Esophagus muscularis mucosa (tissue), 4 donors: Measurements from ENCODE around the gene GNLY. TPM values are rescaled to one million over a fixed set of nuclear protein-coding genes. Genes with fewer than 3 reads are reported as not detected.

Experiments
- DNase-seq: peaks from one replicate; pipeline ENCODE4 v3.0.0-alpha.2; 2017; ENCODE audit errors: extremely low spot score
- H3K27ac ChIP-seq, 4 donors: fragments of 200-600 bp; sonication (generic); replicated peaks in 1 of 4; 1 replicate in 3 of 4; 2 replicates in 1 of 4; pipeline ENCODE4 v1.5.1; 2016 to 2019; ENCODE audit warnings: mild to moderate bottlenecking in 1 of 4
- H3K27me3 ChIP-seq, 4 donors: fragments of 200-600 bp; sonication (generic); one replicate each; pipeline versions ENCODE4 v1.5.1 to v1.6.0; 2016 to 2019
- H3K36me3 ChIP-seq, 4 donors: fragments of 200-600 bp; sonication (generic); one replicate each; pipeline ENCODE4 v1.5.1; 2016 to 2019
- H3K4me1 ChIP-seq, 4 donors: fragments of 200-600 bp; sonication (generic); one replicate each; pipeline ENCODE4 v1.5.1; 2016 to 2019
- H3K4me3 ChIP-seq, 4 donors: fragments of 200-600 bp; sonication (generic); 1 replicate in 2 of 4; 2 replicates in 2 of 4; pipeline ENCODE4 v1.5.1; 2016 to 2019; ENCODE audit warnings: mild to moderate bottlenecking in 4 of 4, moderate library complexity in 1 of 4
- H3K9me3 ChIP-seq, 4 donors: fragments of 200-600 bp; sonication (generic); 1 replicate in 3 of 4; 2 replicates in 1 of 4; pipeline ENCODE4 v1.5.1; 2016 to 2019
- EP300 ChIP-seq: sonication (generic); formaldehyde crosslinking; IDR thresholded peaks from one replicate; pipeline ENCODE4 v1.6.1; 2017; ENCODE audit warnings: antibody characterized with exemption
- POLR2A ChIP-seq: fragments of 450-650 bp; IDR thresholded peaks from one replicate; pipeline ENCODE4 v1.6.1; 2017; ENCODE audit warnings: antibody characterized with exemption, moderate library complexity, mild to moderate bottlenecking, low read depth
- POLR2AphosphoS5 ChIP-seq, 2 donors: sonication (generic); formaldehyde crosslinking; IDR thresholded peaks; one replicate each; pipeline ENCODE4 v1.6.1; 2017; ENCODE audit warnings: antibody characterized with exemption in 2 of 2
- WGBS: methylation state at CpG from one replicate; pipeline ENCODE4 v1.1.5; 2018; 5-methylcytosine and 5-hydroxymethylcytosine counted together
- intact Hi-C: fragments of 100-400 bp; cut with DNase I; formaldehyde crosslinking; loops from one replicate; pipeline ENCODE4 v1.15.1; 2023
- total RNA-seq, 4 donors: library from RNA; depleted of rRNA; stranded (reverse); fragments of >200 nt; gene quantifications; one replicate each; pipeline versions ENCODE4 v1.1.0 to v1.2.1, GENCODE V29; 2016
- TF ChIP-seq, protein P1 (sequence below), 3 experiments: fragments of 200-600 bp in 2 of 3; fragments of 450-650 bp in 1 of 3; sonication (generic) in 2 of 3; IDR thresholded peaks; one replicate each; pipeline ENCODE4 v1.5.1; 2017 to 2019; ENCODE audit warnings: antibody characterized with exemption in 3 of 3, mild to moderate bottlenecking in 2 of 3, moderate library complexity in 1 of 3

GNLY gene
- total RNA-seq, 4 donors from 2014 or later, result 0.84 to 3.5 (median 2.0) TPM

DNA sequence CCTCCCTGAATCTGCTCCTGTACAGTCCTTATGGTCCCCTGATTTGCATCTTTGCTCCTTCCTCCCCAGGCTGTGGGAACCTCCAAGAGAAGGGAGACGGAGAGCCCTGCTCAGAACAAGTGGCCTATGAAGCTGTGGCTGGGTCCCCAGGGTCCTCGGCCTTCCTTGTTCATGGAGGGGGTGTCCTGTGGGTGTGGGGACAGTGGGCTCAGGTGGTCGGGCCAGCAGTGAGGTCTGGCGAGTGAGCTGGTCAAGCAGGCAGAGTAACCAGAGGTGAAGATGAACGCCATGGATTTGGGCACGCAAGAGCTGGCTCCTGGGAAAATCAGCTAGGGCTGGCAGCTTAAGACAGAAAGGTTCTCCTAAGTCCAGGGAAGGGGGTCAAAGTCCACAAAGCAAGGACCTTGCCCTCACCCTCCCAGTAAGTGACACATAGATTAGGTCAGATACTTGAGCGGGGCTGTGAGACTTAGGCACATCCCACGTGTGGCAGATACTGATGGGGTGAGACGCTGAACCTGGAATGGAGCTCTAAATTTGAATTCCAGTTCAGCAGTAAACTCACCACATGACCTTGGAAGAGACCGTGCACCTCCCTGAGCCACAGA, 24.8 kb downstream of the GNLY start:
- H3K27ac ChIP-seq, result no peak overlapping the region
- TF ChIP-seq POLR2AphosphoS5 (IDR thresholded peaks at IDR 0.05) (no peak), POLR2A (no peak), EP300 (no peak)
- TF ChIP-seq, protein P1, sequence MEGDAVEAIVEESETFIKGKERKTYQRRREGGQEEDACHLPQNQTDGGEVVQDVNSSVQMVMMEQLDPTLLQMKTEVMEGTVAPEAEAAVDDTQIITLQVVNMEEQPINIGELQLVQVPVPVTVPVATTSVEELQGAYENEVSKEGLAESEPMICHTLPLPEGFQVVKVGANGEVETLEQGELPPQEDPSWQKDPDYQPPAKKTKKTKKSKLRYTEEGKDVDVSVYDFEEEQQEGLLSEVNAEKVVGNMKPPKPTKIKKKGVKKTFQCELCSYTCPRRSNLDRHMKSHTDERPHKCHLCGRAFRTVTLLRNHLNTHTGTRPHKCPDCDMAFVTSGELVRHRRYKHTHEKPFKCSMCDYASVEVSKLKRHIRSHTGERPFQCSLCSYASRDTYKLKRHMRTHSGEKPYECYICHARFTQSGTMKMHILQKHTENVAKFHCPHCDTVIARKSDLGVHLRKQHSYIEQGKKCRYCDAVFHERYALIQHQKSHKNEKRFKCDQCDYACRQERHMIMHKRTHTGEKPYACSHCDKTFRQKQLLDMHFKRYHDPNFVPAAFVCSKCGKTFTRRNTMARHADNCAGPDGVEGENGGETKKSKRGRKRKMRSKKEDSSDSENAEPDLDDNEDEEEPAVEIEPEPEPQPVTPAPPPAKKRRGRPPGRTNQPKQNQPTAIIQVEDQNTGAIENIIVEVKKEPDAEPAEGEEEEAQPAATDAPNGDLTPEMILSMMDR (IDR thresholded peaks at IDR 0.05), result no peak
- no peaks in the 10 kb centered on the region for H3K9me3 ChIP-seq
- intact Hi-C loops, result no loop called here
- DNase-seq, result no peak
- 96% methylated on average over 9 of the region's 10 CpGs for WGBS
- H3K36me3 ChIP-seq, result no peaks in the 10 kb centered on the region
- H3K4me1 ChIP-seq, result peaks cover 0 to 15% (median 5%) of the 10 kb centered on the region in 4 donors
- H3K4me3 ChIP-seq, result no peak overlapping the region
- H3K27me3 ChIP-seq, result no peaks in the 10 kb centered on the region

DNA sequence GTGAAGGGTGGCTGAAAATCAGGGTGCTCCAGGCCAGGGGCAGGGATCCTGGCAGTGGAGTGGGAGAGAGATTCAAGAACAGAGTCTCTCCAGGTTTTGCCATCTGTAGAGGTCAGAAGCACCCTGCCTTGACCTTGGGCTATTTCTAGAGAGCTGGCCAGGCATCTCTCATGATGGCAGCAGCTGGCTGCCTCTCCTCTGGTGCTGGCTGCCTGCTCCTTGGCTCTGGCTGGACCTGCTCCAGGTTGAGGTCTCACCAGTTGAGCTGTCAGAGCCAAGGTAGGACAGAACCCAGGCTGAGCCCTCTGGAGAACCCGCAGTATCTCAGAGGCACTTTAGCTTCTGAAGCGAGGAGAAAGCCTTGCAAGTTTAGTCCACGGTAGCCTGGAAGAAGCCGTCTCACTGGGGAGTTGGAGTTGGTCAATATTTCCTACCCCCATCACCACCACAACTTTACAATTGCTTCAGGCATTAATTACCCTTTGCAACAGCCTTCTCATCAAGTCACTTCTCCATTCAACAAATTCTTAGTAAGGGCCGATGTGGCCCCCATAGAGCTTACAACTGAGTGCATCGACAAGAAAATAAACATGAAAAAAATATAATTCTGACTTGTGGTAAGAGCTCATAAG, 25.6 kb downstream of the GNLY start:
- DNase-seq, result no peak
- Histone ChIP-seq H3K27ac (no peak overlapping the region), H3K4me1 (peaks cover 0 to 8% (median 3%) of the 10 kb centered on the region in 4 donors), H3K27me3 (no peaks in the 10 kb centered on the region), H3K9me3 (no peaks in the 10 kb centered on the region), H3K4me3 (no peak overlapping the region), H3K36me3 (no peaks in the 10 kb centered on the region)
- no peak for TF ChIP-seq EP300
- TF ChIP-seq, protein P1 (IDR thresholded peaks at IDR 0.05), result no peak
- no peak for TF ChIP-seq POLR2AphosphoS5 (IDR thresholded peaks at IDR 0.05)
- no peak for TF ChIP-seq POLR2A
- intact Hi-C loops, result loop anchor here (10.0 kb wide), 1 partner anchor 355 kb away; no protein-coding TSS in a partner anchor
- WGBS, result 86% methylated on average over 6 of the region's 6 CpGs

DNA sequence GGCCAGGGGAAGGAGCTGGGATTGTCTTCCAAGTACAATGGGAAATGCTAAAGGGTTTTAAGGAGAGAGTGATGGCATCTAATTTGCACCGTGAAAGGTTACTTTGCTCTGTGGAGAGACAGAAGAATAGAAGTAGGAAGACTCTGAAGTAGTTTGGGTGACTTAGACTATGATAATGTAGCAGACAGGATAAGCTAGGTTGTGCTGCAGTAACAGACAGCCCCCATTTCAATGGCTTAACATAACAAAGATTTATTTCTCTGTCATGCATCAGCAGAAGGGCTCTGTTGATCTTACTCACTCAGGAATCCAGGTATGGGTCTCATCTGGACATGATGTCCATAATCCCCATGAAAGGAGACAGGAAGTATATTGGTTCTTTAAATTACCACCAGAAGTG, 26.4 kb downstream of the GNLY start:
- peaks cover 0 to 8% (median 7%) of the 10 kb centered on the region in 4 donors for H3K4me1 ChIP-seq
- no peaks in the 10 kb centered on the region for H3K36me3 ChIP-seq
- 94% methylated on average over 1 of the region's 1 CpG for WGBS
- TF ChIP-seq POLR2A (no peak), EP300 (no peak), POLR2AphosphoS5 (IDR thresholded peaks at IDR 0.05) (no peak)
- H3K4me3 ChIP-seq, result no peak overlapping the region
- intact Hi-C loops, result loop anchor here (10.0 kb wide), 1 partner anchor 354 kb away; no protein-coding TSS in a partner anchor
- H3K27ac ChIP-seq, result no peak overlapping the region
- H3K27me3 ChIP-seq, result no peaks in the 10 kb centered on the region
- no peaks in the 10 kb centered on the region for H3K9me3 ChIP-seq
- DNase-seq, result no peak

DNA sequence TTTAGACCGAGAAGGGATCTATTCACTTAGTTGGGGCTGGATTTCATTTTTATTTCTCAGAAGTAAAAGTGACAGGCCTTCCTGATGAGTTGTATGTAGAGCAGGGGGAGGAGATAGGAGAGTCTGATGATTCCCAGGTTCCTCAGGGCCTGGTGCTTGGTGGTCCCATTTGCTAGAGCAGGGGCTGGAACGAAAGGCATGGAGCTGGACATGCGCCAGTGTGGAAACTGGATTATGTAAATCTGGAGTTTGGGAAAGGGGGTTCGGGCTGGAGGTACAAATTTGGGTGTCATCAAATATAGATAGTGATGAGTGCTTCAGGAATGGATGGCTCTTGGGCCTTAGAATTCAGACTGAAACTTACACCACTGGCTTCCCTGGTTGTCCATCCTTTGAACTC, 27.5 kb downstream of the GNLY start:
- DNase-seq, result no peak
- Histone ChIP-seq H3K27me3 (no peaks in the 10 kb centered on the region), H3K4me3 (no peak overlapping the region), H3K36me3 (no peaks in the 10 kb centered on the region), H3K27ac (no peak overlapping the region), H3K4me1 (peaks cover 0 to 8% (median 7%) of the 10 kb centered on the region in 4 donors), H3K9me3 (no peaks in the 10 kb centered on the region)
- 85% methylated on average over 4 of the region's 4 CpGs for WGBS
- no peak for TF ChIP-seq POLR2AphosphoS5 (IDR thresholded peaks at IDR 0.05)
- no peak for TF ChIP-seq EP300
- TF ChIP-seq, protein P1 (IDR thresholded peaks at IDR 0.05), result no peak
- TF ChIP-seq POLR2A, result no peak
- intact Hi-C loops, result loop anchor here (10.0 kb wide), 1 partner anchor 353 kb away; no protein-coding TSS in a partner anchor

DNA sequence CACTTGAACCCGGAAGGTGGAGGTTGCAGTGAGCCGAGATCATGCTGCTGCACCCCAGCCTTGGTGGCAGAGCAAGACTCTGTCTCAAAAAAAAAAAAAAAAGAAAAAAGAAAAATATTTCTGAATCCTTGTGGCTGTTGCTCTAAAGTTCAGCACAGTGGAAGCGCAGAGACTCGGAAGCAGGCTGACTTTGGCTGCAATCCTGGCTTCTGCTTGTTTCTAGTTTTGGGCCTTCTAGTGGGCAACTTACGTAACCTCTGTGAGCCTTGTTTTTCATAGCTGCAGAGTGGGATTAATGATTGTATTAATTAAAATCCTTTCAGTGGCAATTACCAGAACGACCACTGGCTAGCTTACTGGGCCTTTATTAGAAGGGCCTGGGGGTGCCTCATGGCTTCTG, 28.4 kb downstream of the GNLY start:
- no peak for DNase-seq
- WGBS, result 89% methylated on average over 6 of the region's 6 CpGs
- Histone ChIP-seq H3K27ac (no peak overlapping the region), H3K4me1 (peaks cover 0 to 11% (median 7%) of the 10 kb centered on the region in 4 donors), H3K36me3 (no peaks in the 10 kb centered on the region), H3K4me3 (no peak overlapping the region), H3K9me3 (no peaks in the 10 kb centered on the region), H3K27me3 (no peaks in the 10 kb centered on the region)
- no peak for TF ChIP-seq POLR2A
- no peak for TF ChIP-seq POLR2AphosphoS5 (IDR thresholded peaks at IDR 0.05)
- TF ChIP-seq, protein P1 (IDR thresholded peaks at IDR 0.05), result no peak
- no peak for TF ChIP-seq EP300
- intact Hi-C loops, result loop anchor here (10.0 kb wide), 1 partner anchor 352 kb away; no protein-coding TSS in a partner anchor
